Stimulated activated CD8-positive, alpha-beta memory T cell treated with anti-CD3 and anti-CD28 coated beads, Interleukin-12 subunit alpha, Interleukin-12 subunit beta, amount 100 ng/mL, for 24 hours (primary cell): ENCODE results near the gene C20orf204.

Experiments
- DNase-seq: peaks from one replicate; pipeline ENCODE4 v3.0.0-alpha.2; 2020; ENCODE audit errors: extremely low read depth

C20orf204 gene

DNA sequence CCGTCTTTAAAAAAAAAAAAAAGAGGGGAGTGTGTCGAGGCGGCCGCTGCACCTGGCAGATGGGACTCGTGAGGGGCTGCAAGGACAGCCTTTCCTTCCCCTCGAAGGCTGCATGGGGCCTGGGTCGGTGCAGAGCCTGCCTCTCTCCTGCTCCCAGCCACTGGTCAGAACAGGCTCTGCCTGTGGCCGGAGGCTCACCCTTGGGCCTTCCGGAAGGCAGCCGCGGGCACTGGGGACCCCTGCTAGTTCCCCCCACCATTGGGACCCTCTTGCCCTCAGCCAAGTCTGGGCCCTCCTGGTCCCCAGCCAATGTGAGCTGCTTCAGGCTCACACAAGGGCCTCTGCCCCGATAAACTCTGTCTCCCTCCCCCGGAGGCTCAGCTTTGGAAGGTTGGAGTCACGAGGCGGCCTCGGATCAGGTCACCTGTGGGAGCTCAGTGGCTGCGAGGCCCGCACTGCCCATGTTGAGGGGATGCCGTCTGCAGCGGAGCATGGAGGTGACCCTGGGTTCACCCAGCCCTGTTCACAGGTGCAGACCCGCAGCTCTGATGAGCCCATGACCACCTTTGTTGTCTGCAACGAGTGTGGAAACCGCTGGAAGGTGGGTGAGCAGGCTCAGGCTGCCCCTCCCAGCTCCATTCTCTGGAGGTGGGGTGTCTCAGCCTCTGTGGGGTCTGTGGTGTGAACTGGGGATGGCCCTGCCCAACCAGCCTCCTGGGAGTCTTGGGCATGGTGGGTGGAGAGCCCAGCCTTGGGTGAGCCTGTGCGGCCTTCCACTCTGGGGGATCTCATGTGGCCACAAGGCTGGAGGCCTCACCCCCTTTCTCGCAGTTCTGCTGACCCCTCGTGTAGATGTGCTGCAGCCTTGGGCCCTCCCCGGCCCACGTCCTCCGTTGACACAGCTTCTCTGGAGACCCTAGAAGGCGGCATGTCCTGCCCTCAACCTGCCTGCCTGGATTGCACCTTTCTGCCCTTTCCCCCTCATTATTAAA is 35.7 kb downstream of the C20orf204 start:
- no peak for DNase-seq

DNA sequence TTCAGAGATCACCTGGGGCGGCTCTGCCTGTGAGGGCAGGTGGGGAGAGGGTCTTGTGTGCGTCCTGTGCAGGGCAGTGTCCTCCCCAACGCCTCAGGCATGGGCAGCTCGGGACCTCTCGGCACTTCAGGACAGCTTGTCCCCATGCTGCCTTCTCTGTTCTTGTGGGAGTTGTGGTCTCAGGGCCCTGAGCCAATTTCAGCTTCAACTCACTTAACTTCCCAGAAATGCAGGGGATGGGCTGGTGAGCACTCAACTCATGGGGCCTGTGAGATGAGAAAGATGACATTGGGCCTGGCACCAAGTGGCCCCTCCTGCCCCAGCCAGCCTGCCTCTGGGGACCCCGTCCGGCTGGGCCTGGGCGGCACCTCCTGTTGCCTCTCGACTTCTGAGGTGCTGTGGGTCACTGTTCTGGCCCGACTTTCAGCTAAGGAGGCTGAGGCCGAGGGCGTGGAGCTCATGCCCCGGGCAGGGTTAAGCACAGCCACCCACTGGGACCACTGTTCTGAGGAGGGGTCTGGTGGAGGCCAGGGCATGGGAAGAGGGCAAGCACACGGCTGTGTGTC is 36.6 kb downstream of the C20orf204 start:
- no peak for DNase-seq

DNA sequence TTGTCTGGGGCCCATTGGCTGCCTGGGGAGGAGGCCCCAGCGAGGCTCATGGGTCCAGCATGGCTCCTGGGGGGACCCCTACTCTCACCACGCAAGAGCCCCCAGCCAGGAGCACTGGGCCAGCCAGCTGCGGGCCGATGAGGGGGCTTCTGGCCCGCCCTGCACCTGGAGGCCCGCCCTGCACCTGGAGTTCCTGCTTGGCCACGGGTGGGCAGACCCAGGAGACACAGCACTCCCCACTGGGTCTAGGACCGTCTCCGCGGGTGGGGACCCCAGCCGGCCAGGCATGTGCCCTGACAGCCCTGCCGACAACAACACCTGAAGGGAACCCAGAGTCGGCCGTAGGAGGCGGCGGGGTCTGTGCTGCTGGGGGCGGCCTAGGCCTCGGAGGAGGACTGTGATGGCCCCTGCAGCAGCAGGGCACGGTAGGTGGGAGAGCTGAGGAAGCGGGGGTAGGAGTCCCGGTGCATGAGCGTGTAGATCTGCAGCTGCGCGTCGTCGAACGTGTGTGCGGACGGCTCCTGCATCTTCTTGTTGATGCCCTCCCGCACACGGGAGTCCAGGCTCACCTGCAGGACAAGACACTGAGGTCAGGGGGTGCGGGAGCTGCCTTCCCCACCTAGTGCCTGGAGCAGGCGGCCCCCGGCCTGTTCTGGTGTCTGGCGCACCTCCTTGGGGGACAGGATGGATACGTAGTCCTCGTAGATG is 37.6 kb downstream of the C20orf204 start:
- DNase-seq = no peak

DNA sequence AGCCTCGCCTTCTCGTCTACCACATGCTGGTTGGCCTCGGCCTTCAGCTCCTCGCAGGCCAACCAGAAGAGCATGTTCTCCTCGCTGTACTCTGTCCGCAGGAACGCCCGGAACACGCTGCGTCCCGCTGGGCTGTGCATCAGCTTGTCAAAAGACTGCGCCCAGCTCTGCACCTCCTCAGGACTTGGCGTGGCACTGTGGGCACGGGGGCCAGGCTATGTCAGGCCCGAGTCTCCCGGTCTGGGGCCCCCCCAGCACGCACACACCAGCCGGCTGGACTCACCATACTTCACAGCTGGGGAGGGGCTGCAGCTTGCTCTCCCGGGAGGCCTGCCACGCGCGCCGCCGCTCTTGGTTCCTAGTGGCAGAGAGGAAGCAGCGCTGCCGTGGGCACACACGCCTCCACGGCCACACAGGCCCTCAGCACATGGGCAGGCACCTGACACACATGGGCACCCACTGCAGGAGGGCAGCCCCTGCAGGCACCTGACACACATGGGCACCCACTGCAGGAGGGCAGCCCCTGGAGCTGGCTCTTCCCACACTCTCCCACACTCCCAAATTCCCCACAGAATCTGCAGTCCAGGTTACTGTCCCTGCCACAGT is 38.3 kb downstream of the C20orf204 start:
- no peak for DNase-seq

- DNase-seq = no peak
Observed at GRCh38 chr20:64074963-64075362, 39.0 kb downstream of the C20orf204 start.

- DNase-seq = no peak
Observed at GRCh38 chr20:64075556-64075955, 39.6 kb downstream of the C20orf204 start.

GRCh38 chr20:64076061-64076997 is 40.3 kb downstream of the C20orf204 start:
- no peak for DNase-seq

DNA sequence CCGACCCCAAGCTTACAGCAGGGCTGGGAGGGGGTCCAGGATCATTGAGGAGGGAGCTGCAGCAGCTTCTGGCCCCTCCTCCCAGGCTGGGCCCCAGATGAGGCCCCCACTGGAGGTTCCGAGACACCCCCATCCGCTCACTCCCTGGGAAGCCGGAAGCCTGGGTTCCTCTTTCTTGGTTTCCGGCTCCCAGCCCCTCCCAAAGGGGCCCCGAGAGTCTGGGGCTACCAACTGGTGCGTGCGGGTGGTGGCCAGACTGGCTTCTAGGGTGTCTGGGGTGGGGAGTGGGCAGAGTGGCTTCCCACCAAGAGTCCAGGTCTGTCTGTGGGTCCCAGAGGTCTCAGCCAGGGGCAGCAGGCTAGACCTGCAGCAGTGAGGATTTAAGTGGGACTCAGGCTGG is 41.1 kb downstream of the C20orf204 start:
- DNase-seq = no peak

DNA sequence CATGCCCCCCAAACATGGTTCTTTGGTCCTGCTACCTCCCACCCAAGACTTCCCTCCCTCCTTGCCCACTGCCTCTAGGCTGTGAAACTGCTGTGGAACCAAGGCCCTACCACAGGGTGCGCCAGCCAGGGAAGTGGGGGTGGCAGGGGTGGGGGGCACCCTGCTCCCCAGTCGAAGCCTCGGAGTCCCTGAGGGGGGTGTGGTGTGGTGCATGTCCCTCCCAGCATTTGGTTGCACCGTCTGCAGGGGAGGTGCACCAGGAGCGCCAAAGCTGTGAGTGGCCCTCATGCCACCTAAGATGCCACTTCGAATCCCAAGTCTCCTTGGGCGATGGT is 41.5 kb downstream of the C20orf204 start:
- no peak for DNase-seq

DNA sequence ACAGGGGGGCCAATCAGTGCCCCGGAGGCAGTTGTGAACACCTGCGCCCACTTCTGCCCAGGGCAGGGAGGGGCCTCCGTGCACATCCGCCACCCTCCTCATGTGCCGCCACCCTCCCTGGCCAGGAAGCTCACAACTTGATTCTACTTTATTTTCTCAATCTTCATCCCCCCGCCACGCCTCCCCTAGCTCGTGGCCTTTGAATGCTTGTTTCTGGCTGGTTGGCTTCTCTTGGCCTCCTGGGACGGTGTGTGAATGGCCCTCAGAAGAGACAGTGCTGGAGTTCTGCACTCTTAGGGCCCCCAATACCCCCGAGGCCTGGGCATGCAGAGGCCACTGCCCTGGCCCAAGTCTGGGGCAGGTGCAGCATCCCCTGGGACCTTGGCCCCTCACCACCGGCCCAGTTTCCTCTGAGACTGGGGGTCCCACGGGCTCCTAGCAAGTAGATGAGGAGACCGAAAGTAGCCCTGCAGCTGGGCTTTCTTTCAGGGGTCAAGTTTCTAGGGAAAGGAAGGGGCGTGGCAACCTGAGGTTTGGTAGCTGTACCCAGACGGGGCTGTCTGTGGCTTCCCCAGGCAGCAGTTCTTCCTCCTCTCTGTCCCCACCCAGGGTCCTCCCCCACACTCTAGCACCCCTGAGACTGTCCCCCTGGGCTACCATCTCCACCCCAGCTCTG is 42.0 kb downstream of the C20orf204 start:
- DNase-seq = no peak

- no peak for DNase-seq
Observed at GRCh38 chr20:64078934-64079272, 42.9 kb downstream of the C20orf204 start.

DNA sequence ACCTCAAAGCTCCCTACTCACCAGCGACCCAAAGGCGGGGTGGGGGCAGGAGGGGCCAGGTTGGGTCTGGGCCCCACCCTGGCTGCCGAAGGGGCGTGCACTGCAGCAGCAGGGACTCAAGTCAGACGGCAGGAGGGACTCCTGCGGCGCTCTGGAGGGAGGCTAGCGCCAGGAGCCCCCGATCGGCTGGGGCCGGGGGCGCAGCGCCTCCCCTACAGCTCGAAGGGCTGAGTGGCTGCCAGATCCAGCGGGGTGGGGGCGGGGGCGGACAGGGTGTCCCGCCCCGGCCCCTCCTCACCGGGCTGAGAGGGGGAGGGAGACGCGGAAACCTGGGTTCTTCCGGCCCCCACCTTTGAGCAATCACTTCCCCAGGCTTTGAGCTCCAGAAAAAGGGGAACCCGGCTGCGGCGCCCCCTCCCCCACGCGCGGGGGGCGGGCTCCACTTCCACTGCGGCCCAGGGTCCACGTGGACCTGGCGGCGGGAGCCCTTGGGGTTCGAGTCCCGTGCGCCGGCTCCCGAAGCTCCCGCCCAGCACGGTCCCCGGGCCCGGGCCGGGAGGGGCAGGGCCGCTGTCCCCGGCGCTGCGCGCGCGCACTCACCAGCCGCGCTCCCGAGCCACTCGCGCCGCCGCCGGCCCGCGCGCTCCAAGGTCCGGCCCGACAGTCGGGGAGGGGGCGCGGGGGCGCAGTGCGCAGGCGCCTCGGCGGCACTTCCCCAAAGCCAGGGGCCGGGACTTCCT is 43.5 kb downstream of the C20orf204 start, which contains the start of gene RGS19:
Gene RGS19, minus strand, starts transcription at position 246 of the 740 bp plus-strand sequence. CDS start 2,632 bp downstream, outside the sequence.
- no peak for DNase-seq

GRCh38 chr20:64080013-64080812 is 44.2 kb downstream of the C20orf204 start, which contains the start of gene OPRL1:
OPRL1 (plus strand) TSS chr20:64080082; CDS start chr20:64092721, 12,639 bp downstream.
- DNase-seq = no peak

DNA sequence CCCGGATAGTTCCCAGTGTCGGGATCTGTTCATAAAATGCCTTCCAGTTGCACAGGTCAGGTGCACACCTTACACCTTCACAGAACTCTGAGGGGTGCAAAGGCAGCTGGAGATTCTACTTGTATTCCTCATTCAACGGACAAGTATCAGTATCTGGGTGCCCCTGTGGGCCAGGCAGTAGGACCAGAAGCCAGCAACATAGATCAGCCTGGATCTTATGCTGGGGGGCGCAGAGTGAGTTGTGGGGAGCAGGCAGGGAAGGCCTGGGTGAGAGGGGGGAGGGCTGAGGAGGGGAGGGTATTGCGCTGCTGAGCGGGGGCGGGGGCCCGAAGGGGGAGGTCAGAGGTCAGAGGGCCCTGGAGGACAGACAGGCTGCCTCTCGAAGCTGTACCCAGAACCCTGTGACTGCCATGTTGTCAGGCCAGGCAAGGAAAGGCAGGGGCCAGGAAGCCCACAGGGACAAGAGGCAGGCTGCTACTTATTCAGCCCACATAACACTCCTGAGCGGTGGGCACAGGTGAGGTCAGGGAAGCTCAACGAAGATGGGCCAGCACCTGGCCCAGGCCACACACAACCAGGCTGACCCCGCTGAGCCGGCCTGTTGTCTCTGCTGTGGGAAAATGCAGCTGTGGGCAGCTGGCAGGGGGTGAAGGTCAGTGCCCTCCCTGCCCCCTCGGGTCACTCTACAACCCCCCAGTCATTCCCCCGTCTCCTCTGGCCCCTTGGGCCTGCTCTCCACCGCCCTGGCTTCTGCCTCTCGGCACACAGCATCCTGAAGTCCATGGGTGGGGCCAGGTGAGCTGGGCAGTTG is 45.0 kb downstream of the C20orf204 start:
- DNase-seq = no peak

DNA sequence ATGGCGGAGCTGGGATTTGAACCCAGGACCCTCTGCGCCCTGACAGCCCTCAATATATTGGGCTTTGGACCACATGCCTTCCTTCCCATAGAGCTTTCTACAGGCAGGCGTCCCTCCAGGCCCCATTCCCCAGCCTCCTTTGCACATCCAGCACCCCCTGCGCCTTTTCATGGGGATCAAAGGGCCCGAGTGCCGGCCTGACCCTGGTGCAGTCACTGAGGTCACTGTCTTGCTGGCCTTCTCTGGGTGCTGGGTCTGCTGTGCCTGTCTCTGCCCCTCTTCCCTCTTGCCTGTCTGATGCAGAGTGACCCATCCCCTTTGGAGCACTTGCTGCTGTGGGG is 45.6 kb downstream of the C20orf204 start:
- DNase-seq = no peak

DNA sequence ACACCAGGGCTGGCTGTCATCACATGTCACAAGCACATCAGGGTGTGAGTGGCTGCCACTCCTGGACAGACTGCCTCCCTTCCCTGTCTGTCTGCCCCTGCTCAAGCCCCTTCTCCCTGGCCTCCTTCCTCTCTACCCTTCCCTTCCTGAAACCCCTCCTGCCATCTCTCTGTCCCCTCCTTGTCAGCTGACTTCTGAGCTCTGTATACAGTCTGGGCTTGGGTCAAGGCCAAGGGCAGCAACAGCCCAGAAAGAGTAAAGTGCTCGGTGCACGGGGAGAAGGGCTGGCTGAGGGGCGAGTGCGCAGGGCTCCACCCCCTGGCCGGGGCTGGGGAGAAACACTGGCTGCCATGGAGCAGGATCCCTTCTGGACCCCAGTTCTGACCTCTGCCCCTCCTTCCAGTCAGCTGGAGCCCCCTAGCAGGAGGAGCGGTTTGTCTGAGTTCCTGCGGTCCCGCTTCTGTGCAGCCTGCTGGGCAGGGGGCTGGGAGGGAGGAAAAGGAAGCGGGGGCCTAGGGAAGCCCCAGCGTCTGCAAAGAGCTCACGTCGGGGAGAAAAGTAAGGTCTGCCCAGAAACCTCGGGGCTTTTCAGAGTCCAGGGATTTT is 46.2 kb downstream of the C20orf204 start:
- DNase-seq = no peak

DNA sequence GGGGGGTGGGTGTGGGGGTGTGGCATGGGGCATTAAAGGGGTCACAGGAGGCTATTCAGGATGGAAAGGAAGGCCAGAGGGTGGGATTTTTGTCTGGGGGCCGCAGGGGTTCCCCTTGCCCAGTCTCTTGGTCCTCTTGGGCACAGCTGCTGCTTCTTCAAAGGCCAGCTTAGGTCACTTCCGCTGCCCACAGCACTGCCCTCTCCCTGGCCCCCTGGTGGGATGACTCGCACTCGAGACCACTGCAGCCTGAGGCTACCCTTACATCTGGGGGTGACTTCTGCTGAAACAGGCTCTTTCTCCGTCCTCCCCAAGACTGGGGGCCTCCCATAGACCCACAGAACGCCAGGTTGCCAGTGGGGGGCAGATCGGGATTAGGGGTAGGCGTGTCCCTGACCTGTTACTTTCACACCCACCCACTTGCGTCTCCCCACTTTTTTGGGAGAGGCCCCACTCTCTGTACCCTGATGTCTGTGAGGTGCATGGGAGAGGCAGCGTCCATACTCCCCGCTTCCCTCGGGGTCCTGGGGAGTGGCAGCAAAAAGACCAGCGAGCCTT is 46.9 kb downstream of the C20orf204 start:
- no peak for DNase-seq
